Liver (tissue), 3 donors: ENCODE data around the gene SLC6A8.

Experiments used
- CTCF ChIP-seq: fragments of 150-350 bp; IDR thresholded peaks from 2 replicates; pipeline ENCODE4 v1.5.1; 2017; ENCODE audit warnings: improper control_type of control experiment, low read depth, low read length; ENCODE audit not compliant: missing input control
- FOXA1 ChIP-seq: IDR thresholded peaks from 2 replicates; pipeline ENCODE4 v1.6.1; 2016; ENCODE audit warnings: antibody characterized with exemption
- JUND ChIP-seq, 2 donors: IDR thresholded peaks; 2 replicates each; pipeline ENCODE4 v1.6.1; 2016; ENCODE audit warnings: antibody characterized with exemption in 2 of 2
- MAX ChIP-seq: IDR thresholded peaks from 2 replicates; pipeline ENCODE4 v1.6.1; 2016; ENCODE audit warnings: antibody characterized with exemption
- RAD21 ChIP-seq, 2 donors: IDR thresholded peaks; 2 replicates each; pipeline ENCODE4 v1.6.1; 2016; ENCODE audit warnings: antibody characterized with exemption in 2 of 2, mild to moderate bottlenecking in 2 of 2
- RXRA ChIP-seq, 2 donors: IDR thresholded peaks; 2 replicates each; pipeline ENCODE4 v1.6.1; 2017 to 2018; ENCODE audit warnings: antibody characterized with exemption in 2 of 2, mild to moderate bottlenecking in 1 of 2
- SP1 ChIP-seq: IDR thresholded peaks from 2 replicates; pipeline ENCODE4 v1.6.1; 2018; ENCODE audit warnings: antibody characterized with exemption, mild to moderate bottlenecking
- TAF1 ChIP-seq: conservative IDR thresholded peaks from 2 replicates; pipeline ENCODE4 v1.6.1; 2016; ENCODE audit warnings: antibody characterized with exemption, mild to moderate bottlenecking
- TF ChIP-seq, protein P1 (sequence below): IDR thresholded peaks from 2 replicates; pipeline ENCODE4 v1.6.1; 2016; ENCODE audit warnings: antibody characterized with exemption
- donor health status: healthy.
- donor health status: healthy.

DNA sequence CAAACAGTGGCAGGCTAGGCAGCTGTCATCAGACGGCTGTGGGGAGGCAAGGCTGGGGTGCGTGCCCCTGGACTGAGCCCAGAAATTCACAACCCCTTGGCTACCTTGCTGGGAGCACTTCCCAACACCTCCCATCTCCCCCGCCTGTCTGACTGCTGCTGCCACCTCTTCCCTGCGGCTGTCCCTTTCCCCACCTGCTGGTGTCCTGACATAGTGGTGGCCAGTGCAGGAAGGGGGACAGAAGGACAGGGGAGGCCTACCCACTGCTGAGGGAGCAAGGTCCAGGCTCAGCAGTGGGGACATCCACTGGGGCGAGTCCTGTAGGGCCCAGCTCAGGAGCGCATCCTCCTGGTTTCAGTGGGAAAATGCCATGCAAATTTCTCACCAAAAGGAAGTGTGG lies 40.4 kb downstream of the SLC6A8 start:
- TF ChIP-seq RAD21 (IDR thresholded peaks at IDR 0.05) (no peak), CTCF (no peak), MAX (no peak), FOXA1 (no peak), RXRA (IDR thresholded peaks at IDR 0.05) (no peak), SP1 (no peak), TAF1 (no peak), JUND (IDR thresholded peaks at IDR 0.05) (no peak)
- TF ChIP-seq, protein P1, sequence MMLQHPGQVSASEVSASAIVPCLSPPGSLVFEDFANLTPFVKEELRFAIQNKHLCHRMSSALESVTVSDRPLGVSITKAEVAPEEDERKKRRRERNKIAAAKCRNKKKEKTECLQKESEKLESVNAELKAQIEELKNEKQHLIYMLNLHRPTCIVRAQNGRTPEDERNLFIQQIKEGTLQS: no peak
